Karpas-422 (cell line): ENCODE results near the gene PPP3CB. TPM values are rescaled to one million over a fixed set of nuclear protein-coding genes. Genes with fewer than 3 reads are reported as not detected.
A peak's percentile ranks its signal among the peaks of the same experiment; 100 is the strongest.

Experiments used
- DNase-seq: peaks from one replicate; pipeline ENCODE4 v3.0.0-alpha.2; 2015
- H2AFZ ChIP-seq: fragments of 200-600 bp; sonication (generic); 2 replicates; pipeline ENCODE4 v1.6.1; 2014; ENCODE audit warnings: antibody characterized with exemption, low read length, mixed read lengths
- H3K27ac ChIP-seq: fragments of 200-600 bp; sonication (generic); 2 replicates; pipeline ENCODE4 v1.5.1; 2014; ENCODE audit warnings: mild to moderate bottlenecking, low read length, moderate library complexity
- H3K27me3 ChIP-seq: fragments of 200-600 bp; sonication (generic); 2 replicates; pipeline ENCODE4 v1.6.1; 2014; ENCODE audit warnings: low read length, mixed read lengths
- H3K36me3 ChIP-seq: fragments of 200-600 bp; sonication (generic); 2 replicates; pipeline ENCODE4 v1.6.1; 2014; ENCODE audit warnings: low read length, mixed read lengths; ENCODE audit not compliant: insufficient read depth
- H3K4me1 ChIP-seq: fragments of 200-600 bp; sonication (generic); 2 replicates; pipeline ENCODE4 v1.6.1; 2014; ENCODE audit warnings: mild to moderate bottlenecking, low read length, mixed read lengths
- H3K4me2 ChIP-seq: fragments of 200-600 bp; sonication (generic); 2 replicates; pipeline ENCODE4 v1.6.1; 2014; ENCODE audit warnings: low read length, low read depth, mild to moderate bottlenecking; ENCODE audit not compliant: poor library complexity, severe bottlenecking
- H3K4me3 ChIP-seq: fragments of 200-600 bp; sonication (generic); 2 replicates; pipeline ENCODE4 v1.5.1; 2014; ENCODE audit warnings: mild to moderate bottlenecking, antibody characterized with exemption, low read length, mixed read lengths
- H3K79me2 ChIP-seq: fragments of 200-600 bp; sonication (generic); 2 replicates; pipeline ENCODE4 v1.6.1; 2014; ENCODE audit warnings: mild to moderate bottlenecking, low read length, mixed read lengths
- H3K9ac ChIP-seq: fragments of 200-600 bp; sonication (generic); 2 replicates; pipeline ENCODE4 v1.6.0; 2014; ENCODE audit warnings: low read length
- H3K9me2 ChIP-seq: fragments of 200-600 bp; sonication (generic), shearing (Covaris generic); replicated peaks from 2 replicates; pipeline ENCODE4 v1.6.0; 2014; ENCODE audit warnings: mild to moderate bottlenecking, low read length, moderate library complexity; ENCODE audit not compliant: insufficient read depth
- H3K9me3 ChIP-seq: fragments of 300-700, 200-600 bp; sonication (generic); 2 replicates; pipeline ENCODE4 v1.6.1; 2014; ENCODE audit warnings: low read length, mixed read lengths
- H4K20me1 ChIP-seq: fragments of 200-600 bp; sonication (generic); 2 replicates; pipeline ENCODE4 v1.6.1; 2014; ENCODE audit warnings: mild to moderate bottlenecking, antibody characterized with exemption, low read length, low read depth; ENCODE audit not compliant: insufficient read depth
- total RNA-seq: library from RNA; depleted of rRNA; stranded (reverse); fragments of >200 nt; shearing (Covaris generic); gene quantifications from 2 replicates; pipeline ENCODE4 v1.2.3, GENCODE V29; 2014; ENCODE audit warnings: low replicate concordance; rRNA removed

PPP3CB gene
- 24.1 and 51.0 TPM in 2 replicates for total RNA-seq

GRCh38 chr10:73495884-73496674 lies at the start of gene PPP3CB:
TSS of gene PPP3CB (minus strand) at chr10:73496024. CDS start at chr10:73495889, 135 bp downstream.
- no peaks in the 10 kb centered on the region for H3K9me2 ChIP-seq
- H3K4me1 ChIP-seq = peaks cover 45% of the 10 kb centered on the region
- no peaks in the 10 kb centered on the region for H3K36me3 ChIP-seq
- peak within 1 kb of the TSS; percentile 96 for H3K27ac ChIP-seq
- no peaks in the 10 kb centered on the region for H4K20me1 ChIP-seq
- peak within 1 kb of the TSS; percentile 97 for H3K9ac ChIP-seq
- peak within 1 kb of the TSS; percentile 94 for H3K4me2 ChIP-seq
- peaks cover 57% of the 10 kb centered on the region for H3K79me2 ChIP-seq
- DNase-seq = peak; percentile 98
- H2AFZ ChIP-seq = peak within 1 kb of the TSS; percentile 95
- H3K9me3 ChIP-seq = no peaks in the 10 kb centered on the region
- H3K4me3 ChIP-seq = peak within 1 kb of the TSS; percentile 98
- no peaks in the 10 kb centered on the region for H3K27me3 ChIP-seq

GRCh38 chr10:73545357-73545756 lies 49.5 kb upstream of the PPP3CB start:
- Histone ChIP-seq H3K36me3 (no peaks in the 10 kb centered on the region), H3K9me3 (no peaks in the 10 kb centered on the region), H3K4me3 (no peak overlapping the region), H3K9me2 (no peaks in the 10 kb centered on the region), H3K9ac (no peak overlapping the region), H3K79me2 (no peaks in the 10 kb centered on the region), H3K4me2 (no peak overlapping the region), H3K27ac (no peak overlapping the region), H3K4me1 (no peaks in the 10 kb centered on the region), H3K27me3 (no peaks in the 10 kb centered on the region), H4K20me1 (no peaks in the 10 kb centered on the region), H2AFZ (no peak overlapping the region)
- no peak for DNase-seq

- no peak for DNase-seq
- no peak overlapping the region for H3K9ac ChIP-seq
- no peaks in the 10 kb centered on the region for H3K4me1 ChIP-seq
- no peaks in the 10 kb centered on the region for H3K27me3 ChIP-seq
- H3K4me3 ChIP-seq = no peak overlapping the region
- no peaks in the 10 kb centered on the region for H3K79me2 ChIP-seq
- H4K20me1 ChIP-seq = no peaks in the 10 kb centered on the region
- H3K9me2 ChIP-seq = no peaks in the 10 kb centered on the region
- no peak overlapping the region for H2AFZ ChIP-seq
- no peaks in the 10 kb centered on the region for H3K36me3 ChIP-seq
- no peaks in the 10 kb centered on the region for H3K9me3 ChIP-seq
- H3K27ac ChIP-seq = no peak overlapping the region
- H3K4me2 ChIP-seq = no peak overlapping the region
These were observed 41.9 kb upstream of the PPP3CB start for GRCh38 chr10:73537709-73538108.

GRCh38 chr10:73537288-73537687 lies 41.5 kb upstream of the PPP3CB start:
- Histone ChIP-seq H3K27me3 (no peaks in the 10 kb centered on the region), H3K4me2 (no peak overlapping the region)

GRCh38 chr10:73534857-73535256 lies 39.0 kb upstream of the PPP3CB start:
- Histone ChIP-seq H3K4me1 (no peaks in the 10 kb centered on the region), H2AFZ (no peak overlapping the region), H3K9me2 (no peaks in the 10 kb centered on the region), H3K4me3 (no peak overlapping the region), H3K36me3 (no peaks in the 10 kb centered on the region), H3K27me3 (no peaks in the 10 kb centered on the region), H3K9me3 (no peaks in the 10 kb centered on the region), H3K4me2 (no peak overlapping the region), H3K27ac (no peak overlapping the region), H3K79me2 (no peaks in the 10 kb centered on the region), H4K20me1 (no peaks in the 10 kb centered on the region), H3K9ac (no peak overlapping the region)
- no peak for DNase-seq

More at GRCh38 chr10:73537288-73537687, 41.5 kb upstream of the PPP3CB start:
- no peaks in the 10 kb centered on the region for H3K79me2 ChIP-seq
- H4K20me1 ChIP-seq = no peaks in the 10 kb centered on the region
- H3K9me2 ChIP-seq = no peaks in the 10 kb centered on the region
- H3K27ac ChIP-seq = no peak overlapping the region
- no peaks in the 10 kb centered on the region for H3K36me3 ChIP-seq
- no peak for DNase-seq
- no peak overlapping the region for H2AFZ ChIP-seq
- H3K4me3 ChIP-seq = no peak overlapping the region
- no peaks in the 10 kb centered on the region for H3K4me1 ChIP-seq
- H3K9me3 ChIP-seq = no peaks in the 10 kb centered on the region
- no peak overlapping the region for H3K9ac ChIP-seq

- H3K4me3 ChIP-seq = no peak overlapping the region
- no peaks in the 10 kb centered on the region for H3K27me3 ChIP-seq
- H3K36me3 ChIP-seq = no peaks in the 10 kb centered on the region
- H4K20me1 ChIP-seq = no peaks in the 10 kb centered on the region
- no peak overlapping the region for H3K9ac ChIP-seq
- no peaks in the 10 kb centered on the region for H3K9me3 ChIP-seq
- DNase-seq = peak; percentile 94
- no peak overlapping the region for H2AFZ ChIP-seq
- H3K4me2 ChIP-seq = no peak overlapping the region
- H3K9me2 ChIP-seq = no peaks in the 10 kb centered on the region
- no peaks in the 10 kb centered on the region for H3K79me2 ChIP-seq
- H3K27ac ChIP-seq = no peak overlapping the region
- H3K4me1 ChIP-seq = no peaks in the 10 kb centered on the region
These were observed 33.4 kb upstream of the PPP3CB start for GRCh38 chr10:73529089-73529832.

GRCh38 chr10:73522263-73522662 lies 26.4 kb upstream of the PPP3CB start:
- DNase-seq = no peak
- no peaks in the 10 kb centered on the region for H3K9me3 ChIP-seq
- no peak overlapping the region for H2AFZ ChIP-seq
- H3K9ac ChIP-seq = no peak overlapping the region
- no peak overlapping the region for H3K27ac ChIP-seq
- H4K20me1 ChIP-seq = no peaks in the 10 kb centered on the region
- H3K27me3 ChIP-seq = no peaks in the 10 kb centered on the region
- H3K4me3 ChIP-seq = no peak overlapping the region
- H3K9me2 ChIP-seq = no peaks in the 10 kb centered on the region
- no peaks in the 10 kb centered on the region for H3K4me1 ChIP-seq
- H3K36me3 ChIP-seq = no peaks in the 10 kb centered on the region
- H3K79me2 ChIP-seq = no peaks in the 10 kb centered on the region
- no peak overlapping the region for H3K4me2 ChIP-seq

- Histone ChIP-seq H3K27ac (no peak overlapping the region), H4K20me1 (no peaks in the 10 kb centered on the region), H3K4me3 (no peak overlapping the region), H3K9me3 (no peaks in the 10 kb centered on the region), H3K9me2 (no peaks in the 10 kb centered on the region), H3K27me3 (no peaks in the 10 kb centered on the region), H3K4me2 (no peak overlapping the region), H3K79me2 (no peaks in the 10 kb centered on the region), H3K4me1 (no peaks in the 10 kb centered on the region), H3K36me3 (no peaks in the 10 kb centered on the region), H3K9ac (no peak overlapping the region), H2AFZ (no peak overlapping the region)
- no peak for DNase-seq
These were observed 23.5 kb upstream of the PPP3CB start for GRCh38 chr10:73519336-73519735.
